Measurements from ENCODE around the gene MYADML2. TPM values are rescaled to one million over a fixed set of nuclear protein-coding genes. Genes with fewer than 3 reads are reported as not detected.

The MYADML2 gene
- total RNA-seq, 1 experiment from 2014 or later: not detected

- DNase-seq (ENCODE audit: low read depth): no peak
Measured at GRCh38 chr17:81978524-81979298, 31.7 kb upstream of the MYADML2 start.

DNA sequence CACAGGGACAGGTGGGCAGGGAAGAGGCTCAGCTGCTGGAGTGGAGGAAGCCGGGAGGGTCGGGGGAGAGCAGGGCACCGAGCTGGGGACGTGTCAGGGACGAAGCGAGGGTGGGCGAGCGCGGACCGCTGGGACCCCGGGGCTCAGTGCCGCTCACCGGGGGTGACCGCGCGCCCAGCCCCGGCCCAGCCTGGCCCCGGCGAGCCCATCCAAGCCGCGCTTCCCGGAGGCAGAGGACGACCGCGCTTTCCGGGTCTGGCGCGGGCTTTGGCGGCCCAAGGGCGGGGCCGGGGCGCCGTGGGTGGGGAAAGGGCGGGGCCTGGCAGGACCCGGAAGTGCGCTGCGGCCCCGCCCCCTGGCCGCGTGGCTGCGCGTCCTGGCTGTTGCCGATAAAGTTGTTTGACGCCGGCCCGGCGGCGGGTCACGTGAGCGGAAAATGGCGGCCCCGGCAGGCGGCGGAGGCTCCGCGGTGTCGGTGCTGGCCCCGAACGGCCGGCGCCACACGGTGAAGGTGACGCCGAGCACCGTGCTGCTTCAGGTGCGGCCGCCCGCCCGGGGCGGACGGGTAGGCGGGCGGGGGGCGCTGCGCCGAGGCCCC lies 30.3 kb upstream of the MYADML2 start, which contains the start of gene ASPSCR1:
TSS of gene ASPSCR1 (plus strand) at position 419 of the 598 bp plus-strand sequence. CDS start at position 437, 18 bp downstream.
- DNase-seq (ENCODE audit: low read depth): peak; percentile 86

- no peak for DNase-seq (ENCODE audit: low read depth)
Measured at GRCh38 chr17:81976332-81977210, 29.5 kb upstream of the MYADML2 start.

DNA sequence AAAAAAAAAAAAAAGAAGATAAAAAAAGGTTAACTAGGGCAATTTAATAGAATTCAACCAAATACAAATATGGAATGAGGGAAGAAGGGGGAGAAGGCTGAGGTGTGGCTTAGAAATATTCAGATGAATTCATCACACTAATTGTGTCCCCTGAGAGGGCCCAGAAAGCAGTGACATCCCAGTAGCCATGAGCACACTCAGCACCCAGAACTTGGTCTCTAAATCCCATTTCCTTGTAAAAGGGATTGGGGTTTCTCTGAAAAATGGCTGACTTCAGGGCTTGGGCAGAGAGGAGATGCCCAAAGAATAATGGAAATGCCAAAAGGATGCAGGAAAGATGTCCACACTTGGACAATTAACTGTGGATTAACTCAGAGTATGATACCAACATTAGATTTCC lies 26.4 kb upstream of the MYADML2 start:
- no peak for DNase-seq (ENCODE audit: low read depth)

DNA sequence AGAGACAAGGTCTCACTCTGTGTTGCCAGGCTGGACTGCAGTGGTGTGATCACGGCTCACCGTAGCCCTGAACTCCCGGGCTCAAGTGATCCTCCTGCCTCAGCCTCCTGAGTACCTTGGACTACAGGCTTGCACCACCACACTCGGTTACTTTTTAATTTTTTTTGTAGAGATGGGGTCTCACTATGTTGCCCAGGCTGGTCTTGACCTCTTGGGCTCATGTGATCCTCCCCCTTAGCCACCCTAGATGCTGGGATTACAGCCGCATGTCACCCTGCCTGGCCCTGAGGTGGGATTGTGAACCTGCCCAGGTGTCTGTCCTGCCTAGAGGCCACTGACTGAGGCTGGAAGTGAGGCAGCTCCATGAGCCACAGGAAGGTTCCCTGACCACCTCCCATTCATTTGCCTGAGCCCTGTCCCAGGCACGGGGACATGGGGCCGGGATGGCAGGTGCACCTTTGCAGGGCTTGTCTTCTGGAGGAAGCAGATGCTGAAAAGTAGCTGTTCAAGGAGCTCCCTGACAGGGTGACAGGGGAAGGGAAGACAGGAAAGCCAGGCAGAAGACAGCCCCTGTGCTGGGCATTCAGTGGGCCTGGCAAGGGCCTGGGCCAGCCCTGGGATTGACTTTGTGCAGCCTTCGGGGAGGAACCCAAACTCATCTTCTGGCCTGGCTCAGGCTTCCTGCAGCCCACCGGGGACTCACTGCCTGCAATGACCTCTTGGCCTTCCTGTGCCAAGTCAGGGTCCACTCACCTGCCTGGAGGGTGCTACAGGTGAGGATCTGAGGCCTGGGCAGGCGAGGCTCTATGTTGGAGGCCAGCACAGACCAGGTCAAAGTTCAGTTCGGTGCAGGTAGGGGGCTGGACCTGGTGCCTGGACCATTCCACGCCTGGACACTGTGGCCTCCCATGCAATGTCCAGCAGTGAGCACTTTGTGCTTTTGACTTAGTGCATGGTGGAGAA lies 22.1 kb upstream of the MYADML2 start:
- no peak for DNase-seq (ENCODE audit: low read depth)

- no peak for DNase-seq (ENCODE audit: low read depth)
Measured at GRCh38 chr17:81968396-81968745, 21.3 kb upstream of the MYADML2 start.

GRCh38 chr17:81967533-81968395 lies 20.7 kb upstream of the MYADML2 start:
- peak; percentile 91 for DNase-seq (ENCODE audit: low read depth)

GRCh38 chr17:81967244-81967532 lies 20.2 kb upstream of the MYADML2 start:
- DNase-seq (ENCODE audit: low read depth): no peak

- peak; percentile 88 for DNase-seq (ENCODE audit: low read depth)
Measured at GRCh38 chr17:81966343-81967243, 19.6 kb upstream of the MYADML2 start.

DNA sequence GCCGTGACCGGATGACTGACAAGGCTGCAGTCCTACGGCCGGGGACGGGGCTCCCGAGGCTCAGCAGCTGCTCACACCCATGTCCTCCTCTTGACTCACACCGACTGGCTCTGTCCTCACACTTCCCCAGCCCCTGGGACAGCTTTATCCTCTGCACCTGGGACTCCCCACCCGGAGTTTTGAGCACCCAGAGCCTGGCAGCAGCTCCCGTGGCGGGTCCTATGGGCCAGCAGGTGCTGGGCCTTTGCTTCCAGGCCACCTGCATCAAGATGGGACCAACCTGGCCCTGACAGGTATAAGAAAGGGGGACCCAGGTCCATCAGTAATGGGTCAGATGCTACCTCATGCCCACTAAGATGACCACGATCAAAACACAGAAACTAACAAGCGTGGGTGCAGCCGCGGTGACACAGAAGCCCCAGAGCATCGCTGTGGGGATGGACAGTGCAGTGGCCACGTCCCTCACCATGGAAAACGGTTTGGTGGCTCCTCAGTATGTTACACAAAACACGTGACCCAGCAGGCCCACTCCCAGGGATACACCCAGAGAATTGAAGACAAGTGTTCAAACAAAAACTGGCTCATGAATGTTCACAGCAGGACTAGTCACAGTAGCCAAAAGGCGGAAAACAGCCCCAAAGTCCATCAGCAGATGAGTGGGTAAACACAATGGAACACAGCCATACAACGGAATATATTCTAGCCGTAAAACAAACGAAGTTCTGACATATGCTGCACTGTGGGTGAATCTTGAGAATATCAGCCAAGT lies 17.2 kb upstream of the MYADML2 start:
- DNase-seq (ENCODE audit: low read depth): no peak

GRCh38 chr17:81962499-81963441 lies 15.7 kb upstream of the MYADML2 start:
- DNase-seq (ENCODE audit: low read depth): peak; percentile 17

DNA sequence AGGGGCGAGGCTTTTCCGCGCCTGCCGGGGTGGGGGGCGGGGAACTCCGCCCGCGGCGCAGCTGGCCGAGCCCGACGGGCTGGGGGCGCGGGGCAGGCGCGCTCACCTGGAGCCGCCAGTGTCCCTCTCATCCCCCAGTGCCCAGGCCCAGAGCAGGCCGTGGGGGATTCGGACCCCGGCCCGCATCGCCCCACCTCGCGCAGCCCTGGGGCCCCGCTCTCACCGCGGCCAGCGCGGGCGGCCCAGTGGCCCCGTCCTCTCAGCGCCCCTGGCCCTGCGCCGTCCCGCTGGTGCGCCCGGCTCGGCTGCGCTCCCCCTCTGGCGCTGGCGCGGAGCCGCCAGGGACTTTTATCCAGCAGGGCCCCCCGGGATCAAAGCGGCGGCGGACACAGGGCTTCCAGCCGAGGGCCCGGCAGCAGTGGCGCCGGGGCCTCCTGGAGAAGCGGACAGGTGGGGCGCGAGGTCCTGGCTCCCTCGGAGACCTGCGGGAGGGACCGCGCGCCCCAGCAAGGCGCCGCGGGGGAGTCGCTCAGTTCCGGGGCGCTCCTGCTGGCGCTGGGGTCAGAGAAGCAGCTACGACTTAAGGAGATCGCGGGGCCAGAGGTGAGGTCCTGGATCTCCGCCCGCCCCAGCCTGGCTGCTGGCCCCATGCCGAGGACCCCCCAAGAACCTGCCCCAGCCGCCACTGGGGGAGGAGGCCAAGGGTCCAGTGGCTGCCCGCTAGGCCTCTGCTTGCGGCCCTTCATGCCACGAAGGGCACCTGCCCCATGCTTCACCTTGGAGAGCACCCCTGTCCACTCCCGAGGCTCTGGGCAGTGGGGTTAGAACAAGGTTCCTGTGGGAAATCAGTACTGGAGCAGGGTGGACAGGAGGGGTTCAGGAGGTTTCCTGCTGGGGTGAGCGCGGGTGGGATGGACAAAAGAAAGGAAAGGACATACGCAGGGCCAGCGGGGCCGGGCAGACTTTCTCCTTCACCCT lies 14.8 kb upstream of the MYADML2 start:
- DNase-seq (ENCODE audit: low read depth): no peak

GRCh38 chr17:81961087-81961511 lies 14.1 kb upstream of the MYADML2 start, which contains the start of gene NOTUM:
TSS of gene NOTUM (minus strand) at chr17:81961187. CDS start at chr17:81960909, 278 bp downstream.
- DNase-seq (ENCODE audit: low read depth): peak; percentile 17

DNA sequence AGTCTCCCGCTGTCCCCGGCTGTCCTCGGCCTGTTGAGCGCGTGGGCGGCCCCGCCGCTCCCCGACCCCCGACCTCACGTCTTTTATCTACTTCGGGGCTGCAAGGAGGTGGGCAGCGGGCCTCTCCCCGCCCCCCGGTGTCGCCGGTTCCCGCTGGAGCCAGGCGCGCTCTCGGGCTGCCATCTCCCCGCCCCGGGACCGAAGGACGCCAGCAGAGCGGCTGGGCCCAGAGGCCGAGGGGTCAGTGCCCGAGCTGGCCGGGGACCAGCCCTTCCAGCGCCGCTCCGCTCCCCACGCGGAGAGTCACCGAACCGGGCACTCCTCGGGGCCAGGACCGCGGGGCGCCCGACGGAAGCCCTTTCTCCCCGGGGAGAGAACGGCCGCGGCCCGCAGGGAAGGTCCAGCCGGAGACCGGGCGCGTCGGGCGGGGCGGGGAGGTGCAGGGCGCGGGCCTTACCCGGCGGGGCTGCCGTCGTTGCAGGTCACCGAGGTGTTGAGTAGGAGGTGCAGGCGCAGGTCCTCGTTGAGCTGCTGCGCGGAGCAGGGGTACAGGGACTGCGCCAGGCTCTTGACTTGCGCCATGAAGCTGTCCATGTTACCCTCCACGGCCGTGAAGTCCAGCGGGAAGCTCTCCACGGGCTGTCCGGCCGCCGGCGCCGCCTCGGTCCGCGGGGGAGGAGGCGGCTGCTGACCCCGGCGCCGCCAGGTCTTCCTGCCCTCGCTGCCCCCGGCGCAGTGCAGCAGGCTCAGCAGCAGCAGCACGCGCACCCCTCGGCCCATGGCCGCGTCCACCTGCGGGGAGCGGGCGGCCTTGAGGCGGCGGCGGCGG lies 13.3 kb upstream of the MYADML2 start:
- DNase-seq (ENCODE audit: low read depth): no peak
